Motor neuron (in vitro differentiated cells): ENCODE results near the gene NAP1L4. TPM values are rescaled to one million over a fixed set of nuclear protein-coding genes. Genes with fewer than 3 reads are reported as not detected.
"Not testable (repeated sequence)": the region's sequence is repeated elsewhere in the genome, so short reads cannot be mapped to it uniquely, and the experiment has no call there.

Source experiments
- ATAC-seq, 8 experiments: fragments of 200-7000 bp; cut with Tn5 transposase; replicated peaks in 6 of 8; 2 replicates each; pipeline ENCODE4 v1.8.0; 2021; ENCODE audit warnings: mild to moderate bottlenecking in 8 of 8, moderate library complexity in 8 of 8
- H3K27ac ChIP-seq, 2 donors: fragments of 250-450 bp; sonication (Bioruptor Pico); 2 replicates each; pipeline ENCODE4 v1.9.0; 2021; ENCODE audit warnings: antibody characterized with exemption in 2 of 2, mild to moderate bottlenecking in 2 of 2, moderate library complexity in 1 of 2
- H3K4me1 ChIP-seq, 2 donors: fragments of 250-450 bp; sonication (Bioruptor Pico); replicated peaks in 1 of 2; 2 replicates each; pipeline ENCODE4 v1.6.1; 2021; ENCODE audit warnings: antibody characterized with exemption in 2 of 2, mild to moderate bottlenecking in 2 of 2, moderate library complexity in 1 of 2
- H3K4me3 ChIP-seq, 5 donors: fragments of 250-450 bp; sonication (Bioruptor Pico); 2 replicates each; pipeline ENCODE4 v1.9.0; 2021; ENCODE audit warnings: antibody characterized with exemption in 5 of 5, mild to moderate bottlenecking in 5 of 5, moderate library complexity in 4 of 5
- WGBS, 10 experiments: fragments of 450-650 bp; shearing (Covaris generic); methylation state at CpG; one replicate each; pipeline ENCODE4 v1.0.0; 2022; 5-methylcytosine and 5-hydroxymethylcytosine counted together
- in situ Hi-C, 9 experiments: fragments of 400-800 bp; cut with MboI; loops; one replicate each; pipeline ENCODE4 v1.15.0; 2021; ENCODE audit warnings: low sequenced_read_pairs in 9 of 9, low pct_unique_long_range_greater_than_20kb in 2 of 9; ENCODE audit not compliant: unreplicated experiment in 9 of 9
- total RNA-seq, 8 experiments: library from RNA; unstranded; fragments of 300-600 nt; gene quantifications; 2 replicates each; pipeline versions ENCODE4 v1.2.3 to v1.2.4, GENCODE V29; 2022

Gene NAP1L4
- total RNA-seq, 8 experiments from 2014 or later = 92.6 to 166 (median 122) TPM

DNA sequence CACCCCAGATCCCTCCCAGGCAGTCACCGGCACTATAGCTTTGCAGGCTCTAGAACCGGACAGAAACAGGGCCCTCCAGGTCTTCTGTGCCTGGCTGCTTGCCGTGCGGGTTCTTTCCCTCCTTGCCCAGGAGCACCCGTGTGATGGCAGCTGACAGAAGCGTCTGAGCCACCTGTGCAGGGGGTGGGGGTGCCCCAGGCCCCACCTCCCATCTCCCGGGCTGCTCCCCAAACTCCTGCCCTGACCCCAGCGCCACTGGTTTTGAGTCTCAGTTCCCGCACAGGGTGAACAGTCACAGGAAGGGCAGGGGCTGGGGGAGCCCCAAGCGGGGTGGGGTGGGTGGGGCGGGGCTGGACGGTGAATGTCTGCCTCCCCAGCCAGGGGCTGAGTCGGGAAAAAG is 49.7 kb downstream of the NAP1L4 start:
- 40% methylated on average over 1 of the region's 13 CpGs; no CpG with 5 or more reads in 9 of the 10 experiments for WGBS, 10 experiments
- in situ Hi-C loops = no loop called here
- no peak overlapping the region for H3K27ac ChIP-seq

DNA sequence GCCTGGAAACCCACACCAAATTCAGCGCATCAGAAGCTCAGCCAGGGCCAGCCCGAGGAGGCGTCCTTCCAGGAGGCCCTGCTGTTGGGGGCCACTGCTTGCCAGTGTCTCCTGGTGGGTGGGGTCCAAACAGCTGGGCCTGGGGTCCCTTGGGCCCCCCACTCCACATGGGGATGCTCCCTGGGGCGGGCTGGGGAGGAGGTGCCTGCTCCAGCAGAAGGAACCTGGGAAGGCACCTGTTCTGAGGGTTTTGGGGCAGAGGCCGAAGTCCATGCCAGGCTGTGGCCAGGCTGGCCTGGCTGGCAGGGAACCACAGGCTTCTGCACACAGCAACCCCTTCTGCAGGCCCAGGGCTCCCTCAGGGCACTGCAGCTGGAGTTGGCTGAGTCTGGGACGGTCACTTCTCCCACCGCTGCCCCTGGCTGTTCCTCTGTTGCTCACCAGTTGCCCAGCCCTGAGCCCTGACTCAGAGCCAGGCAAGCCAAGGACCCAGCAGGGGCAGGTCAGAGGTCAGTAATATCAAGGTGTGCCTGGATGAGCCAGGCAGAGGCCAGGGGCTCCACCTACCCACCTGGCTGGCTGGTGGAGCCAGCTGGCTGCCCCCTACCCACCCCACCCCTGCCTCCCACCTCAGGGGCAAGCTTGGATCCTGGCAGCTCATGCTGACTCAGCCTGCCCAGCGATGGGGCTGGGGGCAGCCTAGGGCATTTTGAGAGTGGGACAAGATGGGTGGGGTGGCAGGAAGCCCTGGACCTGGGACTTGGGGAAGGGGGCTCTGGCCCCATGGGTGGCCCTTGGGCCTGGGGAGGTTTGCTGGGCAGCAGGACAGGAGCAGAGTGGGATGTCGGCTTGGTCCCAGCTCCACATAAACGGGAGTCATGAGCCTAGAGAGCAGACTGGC is 51.0 kb downstream of the NAP1L4 start:
- Histone ChIP-seq H3K27ac (no peak overlapping the region), H3K4me1 (peaks cover 6 to 7% of the 10 kb centered on the region in 2 donors), H3K4me3 (no peak overlapping the region)
- peak in 7 of 8 experiments; percentile 1 to 41 (median 10) for ATAC-seq
- in situ Hi-C loops = no loop called here
- 83% methylated on average over 1 of the region's 10 CpGs; no CpG with 5 or more reads in 9 of the 10 experiments for WGBS, 10 experiments

More for the DNA sequence above, 49.7 kb downstream of the NAP1L4 start:
- Histone ChIP-seq H3K4me1 (peaks cover 7 to 12% of the 10 kb centered on the region in 2 donors), H3K4me3 (no peak overlapping the region)
- no peak for ATAC-seq

DNA sequence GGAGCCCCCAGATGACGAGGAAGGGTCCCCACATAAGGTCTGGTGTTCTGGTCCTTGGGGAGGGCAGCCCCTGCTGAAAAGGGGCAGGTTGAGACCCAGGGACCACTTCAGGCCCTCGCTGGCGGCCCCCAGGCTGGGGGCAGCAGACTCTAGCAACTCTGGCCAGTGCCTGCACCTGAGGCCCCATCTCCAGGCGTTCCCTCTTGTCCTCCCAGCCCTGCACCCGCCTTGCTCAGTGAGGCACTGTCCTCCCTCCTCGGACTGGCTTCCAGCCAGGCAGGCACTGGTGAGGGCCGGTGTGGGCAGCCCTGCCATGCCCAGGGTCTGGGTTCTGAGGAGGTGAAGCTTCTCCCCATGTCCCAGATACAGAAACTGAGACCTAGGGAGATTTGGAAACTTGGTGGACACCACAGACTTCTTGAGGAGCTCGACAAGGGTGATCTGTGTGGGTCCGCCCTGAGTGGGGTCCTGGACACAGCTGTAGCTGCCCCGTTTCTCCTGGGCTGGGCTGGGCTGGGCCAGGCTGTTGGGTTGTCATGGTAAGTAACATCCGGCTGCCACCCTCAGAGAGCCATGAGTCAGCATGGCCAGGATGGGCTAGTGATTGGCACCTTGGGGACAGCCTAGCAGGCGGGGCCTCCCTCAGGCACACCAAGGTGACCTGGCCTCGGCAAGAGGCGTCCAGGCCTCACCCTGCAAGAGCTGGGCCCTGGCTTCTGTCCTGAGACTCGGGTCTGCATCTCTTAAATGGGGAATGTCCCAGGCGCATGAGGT is 51.8 kb downstream of the NAP1L4 start:
- peak in 7 of 8 experiments; percentile 11 to 59 (median 21) for ATAC-seq
- 53 to 100% (median 95%) methylated on average over 1 to 4 of the region's 16 CpGs; no CpG with 5 or more reads in 6 of the 10 experiments for WGBS, 10 experiments
- H3K4me3 ChIP-seq = no peak overlapping the region
- no peaks in the 10 kb centered on the region for H3K4me1 ChIP-seq
- in situ Hi-C loops = no loop called here
- H3K27ac ChIP-seq = no peak overlapping the region

DNA sequence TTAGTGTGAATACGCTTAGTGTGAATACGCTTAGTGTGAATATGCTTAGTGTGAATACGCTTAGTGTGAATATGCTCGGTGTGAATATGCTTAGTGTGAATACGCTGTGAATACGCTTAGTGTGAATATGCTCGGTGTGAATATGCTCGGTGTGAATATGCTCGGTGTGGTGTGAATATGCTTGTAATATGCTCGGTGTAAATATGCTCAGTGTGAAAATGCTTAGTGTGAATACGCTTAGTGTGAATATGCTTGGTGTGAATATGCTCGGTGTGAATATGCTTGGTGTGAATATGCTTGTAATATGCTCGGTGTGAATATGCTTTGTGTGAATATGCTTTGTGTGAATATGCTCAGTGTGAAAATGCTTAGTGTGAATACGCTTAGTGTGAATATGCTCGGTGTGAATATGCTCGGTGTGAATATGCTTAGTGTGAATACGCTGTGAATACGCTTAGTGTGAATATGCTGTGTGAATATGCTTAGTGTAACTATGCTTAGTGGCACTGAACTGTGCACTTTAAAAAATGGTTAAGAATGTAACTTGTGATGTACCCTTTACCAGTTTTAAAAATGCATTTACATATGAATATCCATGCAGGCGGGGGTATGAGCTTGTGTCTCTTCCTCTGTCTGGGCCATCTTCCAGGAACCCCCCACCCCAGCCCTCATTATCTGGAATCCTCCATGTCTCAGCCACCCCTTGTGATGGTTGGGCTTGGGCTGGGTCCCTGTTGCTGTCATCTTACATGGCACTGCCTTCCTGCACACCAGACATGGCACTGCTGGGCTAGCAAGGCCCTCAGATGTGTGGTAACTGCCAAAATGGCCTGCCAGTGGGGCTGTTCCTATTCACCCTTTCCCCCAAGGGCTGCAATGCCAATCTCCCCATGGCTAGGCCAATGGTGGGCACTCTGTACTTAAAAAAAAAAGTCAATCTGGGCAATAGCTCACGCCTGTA is 53.4 kb downstream of the NAP1L4 start:
- WGBS, 10 experiments = 50 to 98% (median 91%) methylated on average over 2 to 10 of the region's 20 CpGs
- in situ Hi-C loops, H3K27ac ChIP-seq, H3K4me1 ChIP-seq, ATAC-seq, H3K4me3 ChIP-seq: not testable (repeated sequence)

DNA sequence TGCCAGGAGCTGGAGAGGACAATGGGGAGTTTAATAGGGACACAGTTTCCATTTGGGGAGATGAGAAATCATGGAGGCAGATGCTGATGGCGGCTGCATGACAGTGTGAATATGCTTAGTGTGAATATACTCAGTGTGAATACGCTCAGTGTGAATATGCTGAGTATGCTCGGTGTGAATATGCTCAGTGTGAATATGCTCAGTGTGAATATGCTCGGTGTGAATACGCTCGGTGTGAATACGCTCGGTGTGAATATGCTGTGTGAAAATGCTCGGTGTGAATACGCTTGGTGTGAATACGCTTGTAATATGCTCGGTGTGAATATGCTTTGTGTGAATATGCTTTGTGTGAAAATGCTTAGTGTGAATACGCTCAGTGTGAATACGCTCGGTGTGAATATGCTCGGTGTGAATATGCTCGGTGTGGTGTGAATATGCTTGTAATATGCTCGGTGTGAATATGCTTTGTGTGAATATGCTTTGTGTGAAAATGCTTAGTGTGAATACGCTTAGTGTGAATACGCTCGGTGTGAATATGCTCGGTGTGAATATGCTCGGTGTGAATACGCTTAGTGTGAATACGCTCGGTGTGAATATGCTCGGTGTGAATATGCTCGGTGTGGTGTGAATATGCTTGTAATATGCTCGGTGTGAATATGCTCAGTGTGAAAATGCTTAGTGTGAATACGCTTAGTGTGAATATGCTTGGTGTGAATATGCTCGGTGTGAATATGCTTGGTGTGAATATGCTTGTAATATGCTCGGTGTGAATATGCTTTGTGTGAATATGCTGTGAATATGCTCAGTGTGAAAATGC is 54.3 kb downstream of the NAP1L4 start:
- ATAC-seq, H3K27ac ChIP-seq, in situ Hi-C loops, H3K4me3 ChIP-seq, H3K4me1 ChIP-seq: not testable (repeated sequence)
- 76 to 100% (median 89%) methylated on average over 1 to 20 of the region's 32 CpGs; no CpG with 5 or more reads in 3 of the 10 experiments for WGBS, 10 experiments

DNA sequence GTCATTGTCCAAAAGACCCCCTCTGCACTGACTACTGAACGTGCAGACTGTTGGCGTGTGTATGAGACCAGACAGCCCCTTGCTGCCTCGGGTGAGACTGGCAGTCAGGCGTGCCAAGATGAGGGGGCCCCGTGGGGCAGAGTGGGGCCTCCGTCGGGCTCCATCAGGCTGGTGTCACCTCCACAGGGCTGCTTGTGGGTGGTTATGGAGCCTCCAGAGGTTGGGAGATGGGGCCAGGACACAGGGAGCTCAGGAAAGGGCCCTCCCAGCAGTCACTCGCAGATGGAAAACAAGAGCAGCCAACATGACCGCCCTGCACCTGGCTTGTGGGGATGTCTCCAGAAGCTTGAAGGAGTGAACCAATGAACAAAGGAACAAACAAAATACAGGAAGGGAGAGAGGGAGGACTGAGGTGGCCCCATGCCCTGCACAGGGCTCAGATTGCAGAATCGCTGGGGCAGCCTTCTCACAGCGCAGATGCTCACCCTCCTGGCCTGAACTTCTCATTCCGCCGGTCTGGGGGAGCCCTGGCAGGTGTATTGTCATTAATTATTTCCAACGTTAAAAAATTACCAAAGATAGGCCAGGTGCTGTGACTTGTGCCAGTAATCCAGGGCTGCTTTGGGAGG is 57.4 kb downstream of the NAP1L4 start:
- no peak overlapping the region for H3K4me3 ChIP-seq
- no peak overlapping the region for H3K27ac ChIP-seq
- 47 to 100% (median 86%) methylated on average over 2 to 7 of the region's 14 CpGs; no CpG with 5 or more reads in 4 of the 10 experiments for WGBS, 10 experiments
- peaks cover 2 to 10% of the 10 kb centered on the region in 2 donors for H3K4me1 ChIP-seq
- ATAC-seq = no peak
- in situ Hi-C loops = no loop called here

DNA sequence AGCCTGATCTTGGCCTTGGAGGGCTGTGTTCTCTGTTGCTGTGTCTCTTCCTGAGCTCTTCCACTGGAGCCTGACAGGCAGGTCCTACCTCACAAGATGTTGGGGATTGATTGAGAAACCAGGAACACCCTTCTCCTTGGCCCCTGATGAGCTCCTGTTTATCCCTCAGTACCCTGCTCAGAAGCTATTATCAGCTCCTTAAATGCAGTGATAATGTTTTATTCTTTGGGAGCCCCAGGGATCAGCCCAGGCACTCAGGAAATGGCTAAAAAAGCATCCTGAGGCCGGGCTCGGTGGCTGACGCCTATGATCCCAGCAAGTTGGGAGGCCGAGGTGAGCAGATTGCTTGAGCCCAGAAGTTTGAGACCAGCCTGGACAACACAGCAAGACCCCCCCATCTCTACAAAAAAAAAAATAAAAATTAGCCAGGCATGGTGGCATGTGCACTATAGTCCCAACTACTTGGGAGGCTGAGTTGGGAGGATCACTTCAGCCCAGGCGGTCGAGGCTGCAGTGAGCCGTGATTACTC is 58.0 kb downstream of the NAP1L4 start:
- in situ Hi-C loops = no loop called here
- ATAC-seq = no peak
- WGBS, 10 experiments = 64 to 100% (median 90%) methylated on average over 2 to 4 of the region's 7 CpGs; no CpG with 5 or more reads in 5 of the 10 experiments

GRCh38 chr11:2933375-2934020 is 58.6 kb downstream of the NAP1L4 start:
- H3K27ac ChIP-seq = no peak overlapping the region
- in situ Hi-C loops = no loop called here
- 0 to 100% (median 64%) methylated on average over 1 to 5 of the region's 12 CpGs; no CpG with 5 or more reads in 7 of the 10 experiments for WGBS, 10 experiments
- peaks cover 3 to 12% of the 10 kb centered on the region in 2 donors for H3K4me1 ChIP-seq
- H3K4me3 ChIP-seq = no peak overlapping the region
- ATAC-seq = peak in 3 of 8 experiments; percentile 2 to 57 (median 9)

More for the DNA sequence above, 58.0 kb downstream of the NAP1L4 start:
- peaks cover 2 to 12% of the 10 kb centered on the region in 2 donors for H3K4me1 ChIP-seq
- H3K4me3 ChIP-seq = no peak overlapping the region
- no peak overlapping the region for H3K27ac ChIP-seq

DNA sequence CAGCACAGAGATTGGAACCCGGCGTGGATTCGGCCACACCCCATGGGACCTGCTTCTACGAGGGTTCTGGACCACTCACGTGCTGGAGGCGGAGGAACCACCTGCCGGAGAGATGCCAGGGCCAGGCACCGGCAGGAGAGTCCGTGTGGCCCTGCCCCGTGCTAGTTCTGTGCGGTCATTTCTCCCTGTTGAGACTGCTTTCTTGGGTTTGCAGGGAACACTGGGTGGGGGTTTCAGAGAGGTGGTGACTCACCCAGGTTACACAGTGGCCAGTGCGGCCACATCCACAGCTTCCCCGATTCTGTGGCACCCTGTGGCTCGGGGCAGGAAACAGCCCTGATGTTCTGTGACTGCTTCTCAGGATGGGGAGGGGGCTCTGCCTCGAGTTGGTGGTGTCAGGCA is 59.3 kb downstream of the NAP1L4 start:
- Histone ChIP-seq H3K4me1 (peaks cover 7 to 12% of the 10 kb centered on the region in 2 donors), H3K4me3 (no peak overlapping the region), H3K27ac (no peak overlapping the region)
- ATAC-seq = peak in 6 of 8 experiments; percentile 0 to 37 (median 10)
- in situ Hi-C loops = no loop called here
- WGBS, 10 experiments = 0 to 90% (median 26%) methylated on average over 1 to 3 of the region's 15 CpGs; no CpG with 5 or more reads in 6 of the 10 experiments

DNA sequence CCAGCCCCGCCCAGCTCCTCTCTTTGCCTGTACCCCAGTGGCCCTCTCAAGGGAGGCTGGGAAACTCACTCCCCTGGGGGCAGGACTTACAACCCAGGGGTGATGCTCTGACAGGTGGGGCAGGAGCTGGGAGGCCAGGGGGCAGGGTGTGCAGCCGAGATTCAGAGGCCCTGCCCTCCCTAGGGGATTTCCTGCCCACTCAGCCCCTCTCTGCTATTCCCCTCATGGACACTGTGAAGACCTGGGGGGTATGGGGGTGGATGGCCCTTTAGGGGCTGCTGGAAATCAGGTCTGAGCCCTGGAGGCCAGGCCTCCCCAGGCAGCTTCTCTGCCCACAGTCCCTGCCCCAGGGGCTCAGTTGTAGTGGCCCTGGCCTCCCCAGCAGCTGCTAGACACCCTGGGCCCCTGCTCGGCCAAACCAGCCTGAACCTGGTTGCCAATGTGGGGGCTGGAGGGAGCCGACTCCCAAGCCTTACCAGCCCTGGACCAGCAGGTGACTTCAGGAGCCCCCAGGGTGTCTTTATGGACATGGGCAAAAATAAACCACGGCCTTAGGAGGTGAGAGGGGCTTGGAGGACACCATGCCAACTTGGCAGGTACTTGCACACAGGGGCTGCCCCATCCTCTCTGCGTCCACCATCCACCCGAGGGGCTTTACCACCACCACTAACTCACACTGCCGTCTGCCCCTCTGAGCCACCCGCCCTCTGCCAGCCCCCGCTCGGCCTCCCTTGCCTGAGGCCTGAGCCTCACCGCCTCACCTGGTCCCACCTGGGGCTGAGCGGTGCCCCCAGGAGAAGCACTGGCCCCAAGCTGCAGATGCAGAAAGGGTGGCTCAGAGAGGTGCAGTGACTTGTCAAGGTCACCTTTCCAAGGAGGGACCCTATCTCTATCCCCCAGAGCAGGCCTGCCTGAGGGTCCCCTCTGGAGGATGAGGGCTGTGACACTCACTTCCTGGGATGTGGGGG is 60.1 kb downstream of the NAP1L4 start:
- WGBS, 10 experiments = 20 to 100% methylated on average over 1 of the region's 13 CpGs; no CpG with 5 or more reads in 8 of the 10 experiments
- no peak overlapping the region for H3K4me3 ChIP-seq
- peaks cover 7 to 12% of the 10 kb centered on the region in 2 donors for H3K4me1 ChIP-seq
- ATAC-seq = no peak
- in situ Hi-C loops = no loop called here
- no peak overlapping the region for H3K27ac ChIP-seq
